Trophoblast cell (in vitro differentiated cells and primary cell): ENCODE measurements around the gene SLC4A3.

Experiments used
- DNase-seq, 2 donors: peaks; one replicate each; pipeline ENCODE4 v3.0.0-alpha.2; 2016
- H2AFZ ChIP-seq: 2 replicates; pipeline ENCODE4 v1.6.1; 2013; ENCODE audit warnings: low read length, moderate library complexity, mild to moderate bottlenecking; ENCODE audit not compliant: insufficient read depth, poor library complexity
- H2AK5ac ChIP-seq: 2 replicates; pipeline ENCODE4 v1.6.1; 2013; ENCODE audit warnings: mild to moderate bottlenecking, low read length
- H2BK120ac ChIP-seq: 2 replicates; pipeline ENCODE4 v1.6.1; 2013; ENCODE audit warnings: low read length, mild to moderate bottlenecking, moderate library complexity; ENCODE audit not compliant: insufficient read depth, poor library complexity
- H2BK12ac ChIP-seq: 2 replicates; pipeline ENCODE4 v1.6.1; 2013; ENCODE audit warnings: mild to moderate bottlenecking, low read length, moderate library complexity
- H2BK5ac ChIP-seq: 2 replicates; pipeline ENCODE4 v1.6.1; 2013; ENCODE audit warnings: low read length, low read depth, moderate library complexity, mild to moderate bottlenecking; ENCODE audit not compliant: poor library complexity
- H3K14ac ChIP-seq: 2 replicates; pipeline ENCODE4 v1.6.1; 2013; ENCODE audit warnings: mild to moderate bottlenecking, low read length
- H3K18ac ChIP-seq: 2 replicates; pipeline ENCODE4 v1.6.1; 2013; ENCODE audit warnings: mild to moderate bottlenecking, low read length
- H3K23ac ChIP-seq: 2 replicates; pipeline ENCODE4 v1.6.1; 2013; ENCODE audit warnings: low read length
- H3K27ac ChIP-seq: 2 replicates; pipeline ENCODE4 v1.5.1; 2013; ENCODE audit warnings: low read depth, mild to moderate bottlenecking, inconsistent platforms, low read length, moderate library complexity
- H3K27me3 ChIP-seq: 2 replicates; pipeline ENCODE4 v1.6.1; 2013; ENCODE audit warnings: inconsistent platforms, mild to moderate bottlenecking, low read length, moderate library complexity; ENCODE audit not compliant: insufficient read depth
- H3K36me3 ChIP-seq, 2 experiments: 1 replicate in 1 of 2; 2 replicates in 1 of 2; pipeline ENCODE4 v1.6.1; 2013; ENCODE audit warnings: low read length in 2 of 2, mild to moderate bottlenecking in 2 of 2, moderate library complexity in 1 of 2; ENCODE audit not compliant: insufficient read depth in 2 of 2, control insufficient read depth in 1 of 2
- H3K4ac ChIP-seq: 2 replicates; pipeline ENCODE4 v1.6.1; 2013; ENCODE audit warnings: low read depth, mild to moderate bottlenecking, low read length, moderate library complexity
- H3K4me1 ChIP-seq, 2 experiments: 1 replicate in 1 of 2; 2 replicates in 1 of 2; pipeline ENCODE4 v1.6.1; 2013; ENCODE audit warnings: low read length in 2 of 2, mild to moderate bottlenecking in 2 of 2, moderate library complexity in 1 of 2; ENCODE audit not compliant: insufficient read depth in 2 of 2, control insufficient read depth in 1 of 2
- H3K4me2 ChIP-seq: 2 replicates; pipeline ENCODE4 v1.6.1; 2013; ENCODE audit warnings: inconsistent platforms, mild to moderate bottlenecking, low read length, moderate library complexity
- H3K4me3 ChIP-seq: 2 replicates; pipeline ENCODE4 v1.5.1; 2013; ENCODE audit warnings: mild to moderate bottlenecking, low read depth, low read length, inconsistent platforms
- H3K79me1 ChIP-seq: one replicate; pipeline ENCODE4 v1.6.1; 2013; ENCODE audit warnings: low read length
- H3K79me2 ChIP-seq: 2 replicates; pipeline ENCODE4 v1.6.1; 2013; ENCODE audit warnings: low read length, mild to moderate bottlenecking; ENCODE audit not compliant: control insufficient read depth, insufficient read depth, poor library complexity
- H3K9ac ChIP-seq: 2 replicates; pipeline ENCODE4 v1.6.1; 2013; ENCODE audit warnings: mild to moderate bottlenecking, low read length
- H3K9me3 ChIP-seq: 2 replicates; pipeline ENCODE4 v1.6.1; 2013; ENCODE audit warnings: low read depth, mild to moderate bottlenecking, control low read depth, inconsistent platforms, low read length; ENCODE audit not compliant: insufficient read depth
- H4K12ac ChIP-seq: 2 replicates; pipeline ENCODE4 v1.6.1; 2013; ENCODE audit warnings: low read depth, mild to moderate bottlenecking, low read length, moderate library complexity
- H4K8ac ChIP-seq: 2 replicates; pipeline ENCODE4 v1.6.1; 2013; ENCODE audit warnings: low read depth, mild to moderate bottlenecking, low read length, moderate library complexity
- H4K91ac ChIP-seq: one replicate; pipeline ENCODE4 v1.6.1; 2013; ENCODE audit warnings: low read depth, mild to moderate bottlenecking, low read length, moderate library complexity
- WGBS: extraction: QIAGEN DNeasy Blood & Tissue Kit; methylation state at CpG from one replicate; pipeline ENCODE4 v1.1.7; 2013; ENCODE audit warnings: missing lambda C conversion rate; ENCODE audit not compliant: insufficient read length, insufficient coverage; ENCODE audit errors: extremely low coverage; 5-methylcytosine and 5-hydroxymethylcytosine counted together

The SLC4A3 gene

GRCh38 chr2:219645631-219646527, 18.4 kb downstream of the SLC4A3 start:
- no peak overlapping the region for H2BK12ac ChIP-seq
- H2AFZ ChIP-seq = no peak overlapping the region

DNA sequence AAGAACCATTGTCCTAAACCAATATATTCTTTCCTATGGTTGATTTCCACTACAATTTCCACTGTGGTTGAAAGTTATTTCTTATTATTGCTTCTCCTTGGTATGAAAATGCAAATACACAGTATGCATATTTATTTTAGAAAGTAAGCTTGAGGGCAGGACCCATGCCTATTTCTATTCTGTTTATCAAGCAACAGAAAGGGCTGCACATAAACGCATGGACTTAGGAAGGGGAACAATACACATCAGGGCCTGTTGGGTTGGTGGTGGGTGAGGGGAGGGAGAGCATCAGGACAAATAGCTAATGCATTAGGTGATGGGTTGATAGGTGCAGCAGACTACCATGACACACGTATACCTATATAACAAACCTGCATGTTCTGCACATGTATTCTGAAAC, 20.7 kb downstream of the SLC4A3 start:
- H3K4me1 ChIP-seq = peaks cover 9 to 15% of the 10 kb centered on the region in 2 experiments
- H2AFZ ChIP-seq = no peak overlapping the region
- no peak overlapping the region for H4K8ac ChIP-seq
- no peak overlapping the region for H4K91ac ChIP-seq
- no peak overlapping the region for H3K14ac ChIP-seq
- no peak overlapping the region for H3K4me3 ChIP-seq
- no peaks in the 10 kb centered on the region for H3K27me3 ChIP-seq
- no peak overlapping the region for H3K4ac ChIP-seq
- no peak for DNase-seq
- H3K23ac ChIP-seq = no peak overlapping the region
- H2BK12ac ChIP-seq = no peak overlapping the region
- no peak overlapping the region for H2BK5ac ChIP-seq
- no CpG with 5 or more reads among the region's 2 CpGs for WGBS
- H3K27ac ChIP-seq = no peak overlapping the region
- H3K79me2 ChIP-seq = no peaks in the 10 kb centered on the region
- no peak overlapping the region for H2AK5ac ChIP-seq
- no peak overlapping the region for H4K12ac ChIP-seq
- peaks cover 10% of the 10 kb centered on the region for H3K79me1 ChIP-seq
- no peak overlapping the region for H3K4me2 ChIP-seq
- H3K9me3 ChIP-seq = peaks cover 2% of the 10 kb centered on the region
- no peak overlapping the region for H3K9ac ChIP-seq
- H2BK120ac ChIP-seq = no peak overlapping the region
- H3K18ac ChIP-seq = no peak overlapping the region
- H3K36me3 ChIP-seq = no peaks in the 10 kb centered on the region

More at GRCh38 chr2:219645631-219646527, 18.4 kb downstream of the SLC4A3 start:
- peaks cover 2% of the 10 kb centered on the region for H3K9me3 ChIP-seq
- H3K79me1 ChIP-seq = peaks cover 17% of the 10 kb centered on the region
- WGBS = no CpG with 5 or more reads among the region's 12 CpGs
- no peak overlapping the region for H2AK5ac ChIP-seq
- H3K9ac ChIP-seq = peak overlapping the region; percentile 9
- peak overlapping the region; percentile 76 for H3K23ac ChIP-seq
- no peak overlapping the region for H3K18ac ChIP-seq
- H3K4me2 ChIP-seq = peak overlapping the region; percentile 10
- H3K27ac ChIP-seq = no peak overlapping the region
- peaks cover 5% of the 10 kb centered on the region in 2 experiments for H3K36me3 ChIP-seq
- no peak overlapping the region for H3K14ac ChIP-seq
- H4K91ac ChIP-seq = no peak overlapping the region
- peak in 1 of 2 donors; percentile 52 for DNase-seq
- H3K4ac ChIP-seq = no peak overlapping the region
- H3K79me2 ChIP-seq = no peaks in the 10 kb centered on the region
- no peak overlapping the region for H2BK5ac ChIP-seq
- peaks cover 15 to 21% of the 10 kb centered on the region in 2 experiments for H3K4me1 ChIP-seq
- no peak overlapping the region for H2BK120ac ChIP-seq
- no peak overlapping the region for H4K8ac ChIP-seq
- no peaks in the 10 kb centered on the region for H3K27me3 ChIP-seq
- H3K4me3 ChIP-seq = no peak overlapping the region
- H4K12ac ChIP-seq = no peak overlapping the region

GRCh38 chr2:219648963-219649362, 21.5 kb downstream of the SLC4A3 start:
- Histone ChIP-seq H2BK120ac (no peak overlapping the region), H3K9me3 (peaks cover 2% of the 10 kb centered on the region), H2AFZ (no peak overlapping the region), H4K91ac (no peak overlapping the region), H4K8ac (no peak overlapping the region), H3K27ac (no peak overlapping the region), H3K4ac (no peak overlapping the region), H3K79me2 (no peaks in the 10 kb centered on the region), H2BK12ac (no peak overlapping the region), H2AK5ac (no peak overlapping the region), H3K23ac (no peak overlapping the region), H3K14ac (no peak overlapping the region), H3K79me1 (peaks cover 4% of the 10 kb centered on the region), H3K4me1 (peaks cover 8 to 13% of the 10 kb centered on the region in 2 experiments), H3K27me3 (no peaks in the 10 kb centered on the region), H4K12ac (no peak overlapping the region), H3K4me3 (no peak overlapping the region), H3K36me3 (no peaks in the 10 kb centered on the region), H3K18ac (no peak overlapping the region), H3K4me2 (no peak overlapping the region), H3K9ac (no peak overlapping the region), H2BK5ac (no peak overlapping the region)
- WGBS = no CpG with 5 or more reads among the region's 4 CpGs
- DNase-seq = no peak

DNA sequence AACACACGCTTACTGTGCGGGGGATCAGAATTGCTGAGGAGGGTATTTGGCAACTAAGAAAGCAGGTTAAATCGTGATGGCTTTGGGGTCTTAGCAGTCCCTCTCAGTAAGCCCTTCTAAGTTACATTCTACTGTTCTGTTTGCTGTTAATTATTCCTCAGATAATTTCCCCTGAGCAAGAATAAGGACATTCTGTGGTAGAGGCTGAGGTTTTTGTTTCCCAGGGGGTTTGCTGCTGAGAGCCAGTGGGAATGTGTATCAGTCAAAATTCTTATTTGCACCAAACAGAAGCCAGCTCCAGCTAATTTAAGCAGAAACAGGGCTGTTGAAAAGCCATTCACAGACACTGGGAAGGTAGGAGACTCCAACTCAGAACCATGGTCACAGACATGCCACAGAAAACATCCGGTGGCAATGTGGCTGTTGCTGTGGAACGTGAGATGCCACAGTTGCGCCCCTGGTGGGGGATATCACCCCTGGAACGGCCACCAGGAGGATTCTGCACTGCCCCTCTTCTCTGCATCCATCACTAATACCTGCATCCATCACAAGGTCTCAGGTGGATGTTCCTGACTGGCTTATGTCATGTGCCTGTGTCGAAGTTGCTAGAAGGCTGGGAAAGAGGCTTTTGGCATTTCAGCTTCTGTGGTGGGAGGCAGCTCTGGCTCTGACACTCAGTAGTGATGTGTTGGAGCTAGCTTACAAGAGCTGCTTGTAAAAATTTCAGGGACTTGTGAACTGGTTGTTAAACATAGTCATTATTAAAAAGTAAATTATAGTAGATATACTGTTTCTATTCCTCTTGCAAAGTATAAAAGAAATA, 23.2 kb downstream of the SLC4A3 start:
- no peak overlapping the region for H4K8ac ChIP-seq
- H3K9me3 ChIP-seq = peaks cover 2% of the 10 kb centered on the region
- no peak overlapping the region for H3K23ac ChIP-seq
- peaks cover 3 to 5% of the 10 kb centered on the region in 2 experiments for H3K4me1 ChIP-seq
- H3K4me2 ChIP-seq = no peak overlapping the region
- no CpG with 5 or more reads among the region's 8 CpGs for WGBS
- no peak for DNase-seq
- no peak overlapping the region for H3K14ac ChIP-seq
- no peak overlapping the region for H3K4ac ChIP-seq
- H2BK5ac ChIP-seq = no peak overlapping the region
- H2AFZ ChIP-seq = no peak overlapping the region
- H2AK5ac ChIP-seq = peak overlapping the region; percentile 9
- no peak overlapping the region for H3K27ac ChIP-seq
- no peak overlapping the region for H4K12ac ChIP-seq
- H3K18ac ChIP-seq = no peak overlapping the region
- H4K91ac ChIP-seq = no peak overlapping the region
- H3K36me3 ChIP-seq = no peaks in the 10 kb centered on the region
- no peak overlapping the region for H3K9ac ChIP-seq
- no peak overlapping the region for H3K4me3 ChIP-seq
- H2BK120ac ChIP-seq = no peak overlapping the region
- H3K79me2 ChIP-seq = no peaks in the 10 kb centered on the region
- no peaks in the 10 kb centered on the region for H3K79me1 ChIP-seq
- H3K27me3 ChIP-seq = no peaks in the 10 kb centered on the region
- peak overlapping the region; percentile 17 for H2BK12ac ChIP-seq
